Keratinocyte (primary cell): ENCODE results near the gene TRAF3. TPM values are rescaled to one million over a fixed set of nuclear protein-coding genes. Genes with fewer than 3 reads are reported as not detected.

Experiments used
- DNase-seq: peaks from one replicate; pipeline ENCODE4 v3.0.0-alpha.2; 2011; ENCODE audit warnings: low read depth, missing footprints, low spot score
- FAIRE-seq: peaks from 2 replicates; lab custom pipeline; 2011; peaks lifted over from hg19 to GRCh38; lab: Jason Lieb, UNC
- H2AFZ ChIP-seq: 2 replicates; pipeline ENCODE4 v1.6.0; 2012; ENCODE audit warnings: low read length, control low read depth, inconsistent platforms; ENCODE audit not compliant: control insufficient read depth
- H3K27ac ChIP-seq: 2 replicates; pipeline ENCODE4 v1.5.1; 2011; ENCODE audit warnings: low read length; ENCODE audit not compliant: control insufficient read depth, insufficient read depth
- H3K27me3 ChIP-seq: 3 replicates; pipeline ENCODE4 v1.6.0; 2011; ENCODE audit warnings: low read length; ENCODE audit not compliant: control insufficient read depth, insufficient read depth; ENCODE audit errors: extremely low read depth
- H3K36me3 ChIP-seq, 2 experiments: 2 replicates in 1 of 2; 3 replicates in 1 of 2; pipeline ENCODE4 v1.5.1; 2011; ENCODE audit warnings: low read length in 2 of 2, mild to moderate bottlenecking in 1 of 2; ENCODE audit not compliant: control insufficient read depth in 2 of 2, insufficient read depth in 2 of 2; ENCODE audit errors: extremely low read depth in 1 of 2
- H3K4me1 ChIP-seq: 3 replicates; pipeline ENCODE4 v1.5.1; 2011; ENCODE audit warnings: low read length; ENCODE audit not compliant: control insufficient read depth, insufficient read depth; ENCODE audit errors: extremely low read depth
- H3K4me2 ChIP-seq: 3 replicates; pipeline ENCODE4 v1.6.0; 2011; ENCODE audit warnings: low read depth, low read length; ENCODE audit not compliant: control insufficient read depth, insufficient read depth; ENCODE audit errors: extremely low read depth
- H3K4me3 ChIP-seq, 3 experiments: fragments of 200-600 bp in 1 of 3; sonication (generic) in 1 of 3; 2 replicates in 2 of 3; 3 replicates in 1 of 3; pipeline ENCODE4 v1.5.1; 2011 to 2016; ENCODE audit warnings: low read length in 3 of 3, mild to moderate bottlenecking in 3 of 3, control low read depth in 2 of 3, inconsistent platforms in 1 of 3, low read depth in 1 of 3, mixed read lengths in 1 of 3, mixed run types in 1 of 3, moderate library complexity in 1 of 3; ENCODE audit not compliant: control insufficient read depth in 2 of 3, insufficient read depth in 2 of 3; ENCODE audit errors: extremely low read depth in 1 of 3
- H3K79me2 ChIP-seq: 2 replicates; pipeline ENCODE4 v1.6.0; 2012; ENCODE audit warnings: low read length; ENCODE audit not compliant: control insufficient read depth, insufficient read depth
- H3K9ac ChIP-seq: 3 replicates; pipeline ENCODE4 v1.6.0; 2011; ENCODE audit warnings: low read length; ENCODE audit not compliant: control insufficient read depth, insufficient read depth; ENCODE audit errors: extremely low read depth
- H3K9me1 ChIP-seq: 3 replicates; pipeline ENCODE4 v1.6.0; 2011; ENCODE audit warnings: low read length; ENCODE audit not compliant: control insufficient read depth, insufficient read depth; ENCODE audit errors: extremely low read depth
- H3K9me3 ChIP-seq: 2 replicates; pipeline ENCODE4 v1.5.1; 2012; ENCODE audit warnings: low read depth, low read length; ENCODE audit not compliant: control insufficient read depth
- H4K20me1 ChIP-seq: 3 replicates; pipeline ENCODE4 v1.6.0; 2011; ENCODE audit warnings: low read length; ENCODE audit not compliant: control insufficient read depth, insufficient read depth; ENCODE audit errors: extremely low read depth
- CTCF ChIP-seq, 3 experiments: IDR thresholded peaks in 1 of 3; conservative IDR thresholded peaks in 1 of 3; optimal IDR thresholded peaks in 1 of 3; 2 replicates in 2 of 3; 3 replicates in 1 of 3; pipeline versions ENCODE3 to v1.5.1; 2011; ENCODE audit warnings: low read length in 3 of 3, mild to moderate bottlenecking in 3 of 3, moderate library complexity in 2 of 3, control low read depth in 1 of 3, inconsistent platforms in 1 of 3; ENCODE audit not compliant: insufficient read depth in 2 of 3; ENCODE audit errors: extremely low read depth in 1 of 3
- EZH2 ChIP-seq: IDR thresholded peaks from one replicate; pipeline ENCODE4 v1.6.1; 2012; ENCODE audit warnings: inconsistent platforms, mild to moderate bottlenecking, low read length, moderate library complexity
- dilution Hi-C: fragments of 300-500 bp; cut with MboI; formaldehyde crosslinking; loops from one replicate; pipeline ENCODE4 v1.7.0; 2020; ENCODE audit warnings: low sequenced_read_pairs; ENCODE audit not compliant: extremely low pct_ligation_motif_present
- polyA plus RNA-seq, 5 experiments: library from polyadenylated mRNA; depleted of rRNA in 3 of 5; stranded (reverse) in 3 of 5; stranded (forward) in 1 of 5; unstranded in 1 of 5; fragments of >200 nt; gene quantifications; 1 replicate in 1 of 5; 2 replicates in 3 of 5; 3 replicates in 1 of 5; pipeline versions ENCODE4 v1.2.1 to v1.2.3, GENCODE V29; 2011 to 2012; ENCODE audit warnings: missing spikeins in 2 of 5, low read depth in 1 of 5, low replicate concordance in 1 of 5

TRAF3 gene
- polyA plus RNA-seq, 1 donor (not counting 4 experiments of a cell fraction or from before 2014, with no cell fraction given), result 12.5 TPM

- H2AFZ ChIP-seq, result no peak overlapping the region
- no peak overlapping the region for H3K27ac ChIP-seq
- H3K4me3 ChIP-seq, result no peak overlapping the region
- no peak for FAIRE-seq
- dilution Hi-C loops, result no loop called here
- TF ChIP-seq EZH2 (no peak), CTCF (optimal IDR thresholded peaks at IDR 0.05 in 1 of 3, IDR thresholded peaks at IDR 0.05 in 1 of 3, conservative IDR thresholded peaks at IDR 0.05 in 1 of 3; ENCODE audit: extremely low read depth in 1 of 3, insufficient read depth in 2 of 3, low read length in 3 of 3) (no peak)
- no peak for DNase-seq
- H3K79me2 ChIP-seq, result no peaks in the 10 kb centered on the region
- H3K4me1 ChIP-seq, result peaks cover 2% of the 10 kb centered on the region
- H3K4me2 ChIP-seq, result peak overlapping the region; percentile 52
- no peaks in the 10 kb centered on the region for H3K36me3 ChIP-seq
- no peaks in the 10 kb centered on the region for H3K27me3 ChIP-seq
- no peaks in the 10 kb centered on the region for H3K9me1 ChIP-seq
- no peak overlapping the region for H3K9ac ChIP-seq
- H3K9me3 ChIP-seq, result no peaks in the 10 kb centered on the region
- no peaks in the 10 kb centered on the region for H4K20me1 ChIP-seq
Measured at GRCh38 chr14:102849526-102850379, 72.5 kb downstream of the TRAF3 start.

DNA sequence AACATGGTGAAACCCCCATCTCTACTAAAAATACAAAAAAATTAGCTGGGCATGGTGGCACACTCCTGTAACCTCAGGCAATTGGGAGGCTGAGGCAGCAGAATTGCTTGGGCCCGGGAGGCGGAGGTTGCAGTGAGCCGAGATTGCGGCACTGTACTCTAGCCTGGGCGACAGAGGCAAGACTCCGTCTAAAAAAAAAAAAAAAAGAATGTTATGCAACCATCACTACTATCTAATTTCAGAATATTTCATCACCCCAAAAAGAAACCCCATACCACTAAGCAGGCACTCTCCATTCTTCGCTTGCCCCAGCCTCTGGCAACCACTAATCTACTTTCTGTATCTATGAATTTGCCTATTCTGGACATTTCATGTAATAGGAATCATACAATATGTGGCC is 76.4 kb downstream of the TRAF3 start:
- Histone ChIP-seq H3K27ac (no peak overlapping the region), H3K27me3 (no peaks in the 10 kb centered on the region), H3K36me3 (no peaks in the 10 kb centered on the region), H3K4me2 (no peak overlapping the region), H3K4me1 (peaks cover 2% of the 10 kb centered on the region), H3K9ac (no peak overlapping the region), H3K4me3 (no peak overlapping the region), H3K9me3 (no peaks in the 10 kb centered on the region), H4K20me1 (no peaks in the 10 kb centered on the region), H3K79me2 (no peaks in the 10 kb centered on the region), H3K9me1 (no peaks in the 10 kb centered on the region), H2AFZ (no peak overlapping the region)
- DNase-seq (no peak), FAIRE-seq (no peak)
- TF ChIP-seq EZH2, result no peak
- no peak for TF ChIP-seq CTCF (optimal IDR thresholded peaks at IDR 0.05 in 1 of 3, IDR thresholded peaks at IDR 0.05 in 1 of 3, conservative IDR thresholded peaks at IDR 0.05 in 1 of 3; ENCODE audit: extremely low read depth in 1 of 3, insufficient read depth in 2 of 3, low read length in 3 of 3)
- dilution Hi-C loops, result no loop called here
